ENCODE data around the gene PPP5C. TPM values are rescaled to one million over a fixed set of nuclear protein-coding genes. Genes with fewer than 3 reads are reported as not detected.

Gene PPP5C
- total RNA-seq, 1 donor from 2014 or later: 57.7 TPM

- no peak for TF ChIP-seq CTCF (IDR thresholded peaks at IDR 0.05)
- ATAC-seq (ENCODE audit: low read depth) (no peak), DNase-seq (no peak)
- H3K36me3 Mint-ChIP-seq (ENCODE audit: low read depth): no peaks in the 10 kb centered on the region
- H3K27me3 Mint-ChIP-seq: peaks cover 23% of the 10 kb centered on the region
- ChIA-PET CTCF (no interaction called here), POLR2A (interaction anchor here (0.7 kb wide), 1 partner anchor 88 kb away, joined by 8 read pairs; no protein-coding TSS in a partner anchor)
- H3K27ac Mint-ChIP-seq: no peak overlapping the region
- H3K4me1 Mint-ChIP-seq: no peaks in the 10 kb centered on the region
- intact Hi-C loops (cut with micrococcal nuclease): no loop called here
- H3K4me3 Mint-ChIP-seq: no peak overlapping the region
- H3K9me3 Mint-ChIP-seq: no peaks in the 10 kb centered on the region
These were observed 47.2 kb upstream of the PPP5C start for GRCh38 chr19:46299695-46300094.

GRCh38 chr19:46303322-46303690, 43.6 kb upstream of the PPP5C start:
- H3K9me3 Mint-ChIP-seq: peaks cover 11% of the 10 kb centered on the region
- DNase-seq: no peak
- no peak for TF ChIP-seq CTCF (IDR thresholded peaks at IDR 0.05)
- peaks cover 4% of the 10 kb centered on the region for H3K27me3 Mint-ChIP-seq
- H3K27ac Mint-ChIP-seq: no peak overlapping the region
- no peaks in the 10 kb centered on the region for H3K4me1 Mint-ChIP-seq
- H3K4me3 Mint-ChIP-seq: no peak overlapping the region
- intact Hi-C loops (cut with micrococcal nuclease): no loop called here
- no peak for ATAC-seq (ENCODE audit: low read depth)
- POLR2A ChIA-PET: no interaction called here
- CTCF ChIA-PET: no interaction called here
- no peaks in the 10 kb centered on the region for H3K36me3 Mint-ChIP-seq (ENCODE audit: low read depth)

GRCh38 chr19:46303691-46304397, 43.0 kb upstream of the PPP5C start:
- no peaks in the 10 kb centered on the region for H3K4me1 Mint-ChIP-seq
- no peak for TF ChIP-seq CTCF (IDR thresholded peaks at IDR 0.05)
- intact Hi-C loops (cut with micrococcal nuclease): no loop called here
- ATAC-seq (ENCODE audit: low read depth) (no peak), DNase-seq (no peak)
- H3K27ac Mint-ChIP-seq: no peak overlapping the region
- no peak overlapping the region for H3K4me3 Mint-ChIP-seq
- POLR2A ChIA-PET: no interaction called here
- H3K9me3 Mint-ChIP-seq: peaks cover 11% of the 10 kb centered on the region
- CTCF ChIA-PET: no interaction called here
- no peaks in the 10 kb centered on the region for H3K36me3 Mint-ChIP-seq (ENCODE audit: low read depth)
- H3K27me3 Mint-ChIP-seq: peaks cover 3% of the 10 kb centered on the region

- Mint-ChIP-seq H3K4me3 (no peak overlapping the region), H3K9me3 (peaks cover 11% of the 10 kb centered on the region), H3K27me3 (no peaks in the 10 kb centered on the region), H3K27ac (no peak overlapping the region), H3K36me3 (ENCODE audit: low read depth) (no peaks in the 10 kb centered on the region), H3K4me1 (no peaks in the 10 kb centered on the region)
- no peak for DNase-seq
- no peak for TF ChIP-seq CTCF (IDR thresholded peaks at IDR 0.05)
- intact Hi-C loops (cut with micrococcal nuclease): no loop called here
- POLR2A ChIA-PET: no interaction called here
- no peak for ATAC-seq (ENCODE audit: low read depth)
- CTCF ChIA-PET: no interaction called here
These were observed 40.4 kb upstream of the PPP5C start for GRCh38 chr19:46306501-46306900.

GRCh38 chr19:46308510-46308909, 38.4 kb upstream of the PPP5C start:
- POLR2A ChIA-PET: no interaction called here
- no peak overlapping the region for H3K4me3 Mint-ChIP-seq
- H3K27me3 Mint-ChIP-seq: peaks cover 4% of the 10 kb centered on the region
- DNase-seq: no peak
- H3K36me3 Mint-ChIP-seq (ENCODE audit: low read depth): no peaks in the 10 kb centered on the region
- CTCF ChIA-PET: no interaction called here
- no peak for ATAC-seq (ENCODE audit: low read depth)
- no peak overlapping the region for H3K27ac Mint-ChIP-seq
- no peak for TF ChIP-seq CTCF (IDR thresholded peaks at IDR 0.05)
- peaks cover 11% of the 10 kb centered on the region for H3K9me3 Mint-ChIP-seq
- intact Hi-C loops (cut with micrococcal nuclease): no loop called here
- H3K4me1 Mint-ChIP-seq: no peaks in the 10 kb centered on the region
